GM18873 (cell line): Measurements from ENCODE around the gene MINDY2.
"Not testable (repeated sequence)": the region's sequence is repeated elsewhere in the genome, so short reads cannot be mapped to it uniquely, and the experiment has no call there.

ENCODE experiments used
- ATAC-seq: cut with Tn5 transposase; IDR thresholded peaks from one replicate; pipeline ENCODE4 v1.9.1; 2021; ENCODE audit warnings: mild to moderate bottlenecking, moderate library complexity, moderate number of reproducible peaks; ENCODE audit not compliant: unreplicated experiment, low FRiP score

Gene MINDY2

GRCh38 chr15:58876306-58877106, 105.4 kb downstream of the MINDY2 start:
- no peak for ATAC-seq

GRCh38 chr15:58877999-58878825, 107.1 kb downstream of the MINDY2 start:
- no peak for ATAC-seq

- ATAC-seq, result no peak
These were observed 109.2 kb downstream of the MINDY2 start for GRCh38 chr15:58880320-58880719.

DNA sequence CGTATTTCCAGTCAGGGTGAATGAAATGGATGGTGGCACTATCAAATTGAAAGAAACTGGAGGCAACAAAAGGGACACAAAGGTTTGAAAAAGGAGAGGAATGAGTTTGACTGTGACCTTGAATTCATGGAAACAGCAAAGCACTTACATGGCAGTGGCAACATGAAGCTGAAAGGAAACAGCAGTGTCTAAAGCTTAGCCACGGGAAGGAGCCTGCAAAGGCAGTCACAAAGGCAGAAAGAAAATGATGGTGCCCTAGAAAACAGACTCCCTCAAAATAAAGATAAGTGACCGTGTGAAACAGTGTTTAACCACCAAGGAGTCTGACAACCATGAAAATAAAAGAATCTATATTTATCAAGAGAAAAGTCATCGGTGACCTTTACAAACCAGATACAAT, 111.1 kb downstream of the MINDY2 start:
- ATAC-seq, result no peak

DNA sequence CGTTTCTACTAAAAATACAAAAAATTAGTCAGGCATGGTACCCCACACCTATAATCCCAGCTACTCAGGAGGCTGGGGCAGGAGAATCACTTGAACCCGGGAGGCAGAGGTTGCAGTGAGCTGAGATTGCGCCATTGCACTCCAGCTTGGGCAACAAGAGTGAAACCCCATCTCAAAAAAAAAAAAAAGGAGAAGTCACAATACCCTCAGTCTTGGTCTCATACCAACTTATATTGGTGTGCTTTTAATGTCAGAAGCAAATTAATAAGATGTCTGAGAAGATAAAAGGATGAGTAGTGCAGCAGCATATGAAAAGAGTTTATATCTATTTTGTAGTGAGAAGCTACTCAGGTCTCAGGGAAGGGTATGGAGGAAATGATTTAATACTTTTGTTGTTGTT, 112.8 kb downstream of the MINDY2 start:
- not testable (repeated sequence) for ATAC-seq

DNA sequence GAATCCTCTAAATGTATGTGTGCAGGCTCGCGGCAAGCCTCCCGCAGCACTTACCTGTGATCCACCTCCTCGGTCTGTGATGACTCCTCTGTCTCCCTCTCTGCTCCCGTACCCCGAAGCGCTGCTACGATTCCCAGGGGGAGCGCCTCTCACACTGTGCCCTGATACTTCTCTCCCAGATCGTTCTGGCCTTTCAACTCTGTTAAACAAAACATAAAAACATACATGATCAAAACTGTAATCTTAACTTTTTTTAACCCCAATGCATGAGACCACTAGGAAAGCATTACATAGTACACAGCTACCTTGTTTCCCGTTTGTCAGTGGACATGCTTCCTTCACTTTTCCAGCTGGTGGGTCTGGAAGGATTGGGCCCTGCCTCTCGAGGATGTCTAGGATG, 115.8 kb downstream of the MINDY2 start:
- no peak for ATAC-seq

GRCh38 chr15:58889363-58889762, 118.3 kb downstream of the MINDY2 start:
- ATAC-seq, result no peak

DNA sequence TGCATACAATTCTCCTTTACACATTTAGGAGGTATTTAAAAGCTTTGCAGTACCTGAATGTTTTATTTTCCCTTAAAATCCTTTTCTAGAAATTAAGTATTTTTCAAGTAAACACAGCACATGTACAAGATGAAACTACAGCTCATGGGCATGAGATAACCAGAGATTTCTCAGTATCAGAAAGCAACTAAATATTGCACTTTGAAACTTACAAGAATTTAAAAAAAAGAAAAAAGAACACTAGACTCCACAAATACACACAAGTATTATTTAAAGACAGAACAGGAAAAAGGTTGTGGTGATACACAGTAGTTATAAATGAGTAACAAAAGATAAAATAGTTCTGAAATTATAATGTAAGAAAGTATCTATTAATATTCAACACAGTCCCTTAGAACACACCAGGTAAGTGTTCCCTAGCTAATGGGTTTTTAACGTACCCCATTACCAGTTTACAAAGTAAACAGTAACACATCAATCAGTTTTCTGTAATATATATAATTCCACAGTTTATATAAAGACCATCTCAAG, 127.1 kb downstream of the MINDY2 start:
- no peak for ATAC-seq

GRCh38 chr15:58900631-58901030, 129.5 kb downstream of the MINDY2 start:
- ATAC-seq, result no peak

DNA sequence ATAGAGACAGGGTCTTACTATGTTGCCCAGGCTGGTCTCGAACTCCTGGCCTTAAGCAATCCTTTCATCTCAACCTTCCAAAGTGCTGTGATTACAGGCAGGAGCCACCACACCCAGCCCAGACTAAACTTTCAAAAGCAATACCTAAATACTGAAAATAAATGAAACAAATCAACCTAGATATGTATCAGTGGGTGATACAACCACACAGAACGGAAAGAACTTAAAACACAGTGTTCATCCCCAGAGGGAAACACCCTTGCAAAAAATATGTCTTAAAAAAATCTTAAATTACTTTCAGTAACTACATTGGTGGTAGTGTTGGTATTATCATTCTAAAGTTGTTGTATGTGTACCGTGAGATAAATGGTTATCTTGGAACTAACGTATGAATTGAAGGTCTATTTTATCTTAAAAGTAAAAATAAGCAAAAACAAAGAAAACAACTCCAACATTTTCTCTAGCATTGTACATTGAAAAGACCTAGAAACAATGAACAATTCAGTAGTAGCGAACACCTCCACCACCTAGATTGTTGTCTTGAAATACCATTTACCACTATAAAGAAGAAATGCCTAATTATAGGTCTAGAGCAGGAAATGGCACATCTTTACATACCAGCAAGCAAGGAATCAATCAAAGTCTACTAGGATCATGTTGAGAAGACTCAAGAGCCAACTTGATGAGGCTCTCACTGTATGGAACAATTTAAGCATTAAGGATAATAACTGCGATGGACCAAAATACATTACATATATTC, 137.6 kb downstream of the MINDY2 start:
- ATAC-seq, result no peak

GRCh38 chr15:58909616-58910015, 138.5 kb downstream of the MINDY2 start:
- ATAC-seq, result no peak

GRCh38 chr15:58910456-58910855, 139.4 kb downstream of the MINDY2 start:
- ATAC-seq, result no peak
